Activated CD8-positive, alpha-beta memory T cell treated with anti-CD3 and anti-CD28 coated beads, Interleukin-2, amount 10 ng/mL, durations not matched to agents 7 days and 5 days (primary cell): ENCODE measurements around the gene KIAA0825. TPM values are rescaled to one million over a fixed set of nuclear protein-coding genes. Genes with fewer than 3 reads are reported as not detected.
"Not testable (repeated sequence)": the region's sequence is repeated elsewhere in the genome, so short reads cannot be mapped to it uniquely, and the experiment has no call there.

ENCODE experiments used
- ATAC-seq: fragments of 150-1000 bp; cut with Tn5 transposase; one replicate; pipeline ENCODE4 v1.10.0; 2021; ENCODE audit warnings: moderate library complexity
- CTCF ChIA-PET: fragments of 350-600 bp; sonication (Branson Sonifier 250); formaldehyde crosslinking; loops from one replicate; lab custom pipeline; 2021; ENCODE audit warnings: antibody characterized with exemption; lab: Charles Lee
- DNase-seq: peaks from one replicate; pipeline ENCODE4 v3.0.0-alpha.2; 2020
- H3K27ac Mint-ChIP-seq: one replicate; pipeline ENCODE4 v1.8.0; 2021; ENCODE audit warnings: mild to moderate bottlenecking, mixed read lengths
- H3K27me3 Mint-ChIP-seq: one replicate; pipeline ENCODE4 v1.8.0; 2021; ENCODE audit warnings: mixed read lengths
- H3K36me3 Mint-ChIP-seq: one replicate; pipeline ENCODE4 v1.8.0; 2021; ENCODE audit warnings: mild to moderate bottlenecking, mixed read lengths
- H3K4me1 Mint-ChIP-seq: one replicate; pipeline ENCODE4 v1.8.0; 2021; ENCODE audit warnings: mixed read lengths
- H3K4me3 Mint-ChIP-seq: one replicate; pipeline ENCODE4 v1.8.0; 2021; ENCODE audit warnings: mild to moderate bottlenecking, moderate library complexity, mixed read lengths
- H3K9me3 Mint-ChIP-seq: one replicate; pipeline ENCODE4 v1.8.0; 2022; ENCODE audit warnings: low read depth, mixed read lengths
- total RNA-seq, 2 experiments: library from RNA; stranded (reverse); gene quantifications; one replicate each; pipeline ENCODE4 v1.2.3, GENCODE V29; 2021

Gene KIAA0825
- total RNA-seq, 2 experiments from 2014 or later, result 2.7 to 3.3 TPM

DNA sequence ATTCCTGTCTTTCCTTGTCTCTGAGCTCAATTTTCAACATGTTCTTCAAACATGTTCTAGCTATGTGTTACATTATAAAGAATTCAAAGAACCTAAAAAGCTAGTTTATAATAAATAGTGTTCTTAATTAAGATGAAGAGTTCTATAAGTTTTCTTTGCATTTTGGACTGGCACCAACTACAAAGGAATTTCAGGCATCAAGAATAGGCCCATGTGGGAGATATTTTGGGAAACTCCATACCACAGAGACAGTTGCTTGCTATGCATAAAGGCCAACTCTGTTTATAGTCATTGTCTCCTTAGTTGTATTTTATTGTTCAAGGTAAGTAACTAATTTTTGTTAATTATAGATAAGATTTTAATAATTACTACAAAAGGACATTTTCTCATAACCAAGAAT lies 4.6 kb upstream of the KIAA0825 start:
- Mint-ChIP-seq H3K4me1 (peaks cover 41% of the 10 kb centered on the region), H3K27me3 (no peaks in the 10 kb centered on the region), H3K9me3 (no peaks in the 10 kb centered on the region), H3K4me3 (no peak overlapping the region), H3K36me3 (peaks cover 8% of the 10 kb centered on the region), H3K27ac (no peak overlapping the region)
- ATAC-seq (no peak), DNase-seq (no peak)
- CTCF ChIA-PET, result interaction anchor here (0.5 to 1.6 kb wide), 3 partner anchors 11 to 98 kb away, joined by 3 to 4 read pairs (median 3); no protein-coding TSS in a partner anchor

DNA sequence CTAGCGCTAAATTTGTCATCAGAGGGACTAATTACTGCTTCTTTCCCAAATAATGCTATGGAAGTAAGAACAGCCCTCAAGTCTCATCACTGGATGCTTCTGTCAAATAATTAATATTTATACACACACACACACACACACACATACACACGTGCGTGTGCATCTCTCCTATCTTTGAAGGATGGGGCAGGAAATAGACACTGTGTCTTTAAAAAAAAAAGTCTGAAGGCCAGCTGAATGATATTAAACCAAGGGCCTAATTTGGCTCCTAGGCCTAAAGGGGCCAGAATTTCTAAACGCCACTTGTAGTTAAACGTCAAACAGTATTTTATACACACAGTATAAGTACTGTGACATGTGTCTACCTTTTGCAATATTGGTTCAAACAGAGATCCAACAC lies 3.4 kb upstream of the KIAA0825 start:
- peaks cover 50% of the 10 kb centered on the region for H3K4me1 Mint-ChIP-seq
- no peaks in the 10 kb centered on the region for H3K9me3 Mint-ChIP-seq
- CTCF ChIA-PET, result no interaction called here
- H3K27me3 Mint-ChIP-seq, result no peaks in the 10 kb centered on the region
- DNase-seq (no peak), ATAC-seq (no peak)
- peak overlapping the region; percentile 13 for H3K27ac Mint-ChIP-seq
- H3K36me3 Mint-ChIP-seq, result peaks cover 8% of the 10 kb centered on the region
- H3K4me3 Mint-ChIP-seq, result peak overlapping the region; percentile 34

DNA sequence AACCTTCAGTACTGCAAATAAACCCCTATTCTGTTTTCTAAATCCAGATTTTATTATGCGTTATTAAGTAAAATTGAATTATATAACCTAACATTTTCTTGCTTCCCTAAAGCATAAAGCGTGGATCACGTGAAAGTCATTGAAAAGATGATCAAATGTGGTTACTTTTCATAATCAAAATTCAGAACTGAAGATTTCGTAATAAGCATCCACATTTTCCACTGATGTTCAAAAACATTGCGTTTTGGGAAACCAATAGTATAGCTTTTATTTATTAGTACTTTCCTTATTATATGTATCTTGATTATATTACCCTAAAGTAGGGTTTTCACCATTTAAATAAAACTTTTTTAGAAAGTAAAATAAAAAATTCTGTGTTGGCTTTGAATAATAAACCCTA lies 1.9 kb upstream of the KIAA0825 start:
- Mint-ChIP-seq H3K27ac (no peak overlapping the region), H3K4me1 (peaks cover 54% of the 10 kb centered on the region)
- ATAC-seq, result no peak

DNA sequence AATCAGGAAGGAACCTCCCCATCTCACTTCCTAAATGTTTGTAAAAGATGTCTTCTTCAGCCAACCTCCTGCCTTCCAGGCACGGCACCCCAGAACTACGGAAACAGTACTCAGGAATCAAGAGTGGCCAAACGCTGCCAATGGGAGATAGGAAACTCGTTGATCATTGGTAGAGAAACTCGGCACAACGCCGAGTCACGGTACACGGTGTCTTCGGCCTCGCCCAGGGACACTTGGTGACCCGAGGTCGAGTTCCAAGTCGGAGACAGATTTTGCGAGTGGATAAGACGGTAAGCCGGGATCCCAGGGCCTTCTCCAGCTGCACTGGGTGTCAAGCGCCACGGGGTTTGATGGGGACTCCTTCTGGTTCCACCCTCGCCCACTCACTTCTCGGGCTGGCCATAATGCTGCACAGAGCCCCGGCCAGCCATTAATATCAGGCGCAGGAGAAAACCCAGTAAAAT lies 343 bp downstream of the KIAA0825 start:
- ATAC-seq (peak; percentile 52), DNase-seq (peak; percentile 61)
- no peaks in the 10 kb centered on the region for H3K9me3 Mint-ChIP-seq
- H3K4me1 Mint-ChIP-seq, result peaks cover 54% of the 10 kb centered on the region
- H3K4me3 Mint-ChIP-seq, result peak overlapping the region; percentile 88
- H3K36me3 Mint-ChIP-seq, result peaks cover 6% of the 10 kb centered on the region
- CTCF ChIA-PET, result interaction anchor here (1.5 to 2.0 kb wide), 3 partner anchors 12 to 93 kb away, joined by 3 to 8 read pairs (median 6); no protein-coding TSS in a partner anchor
- H3K27me3 Mint-ChIP-seq, result no peaks in the 10 kb centered on the region
- H3K27ac Mint-ChIP-seq, result peak overlapping the region; percentile 92

More for the DNA sequence above, 1.9 kb upstream of the KIAA0825 start:
- Mint-ChIP-seq H3K27me3 (no peaks in the 10 kb centered on the region), H3K4me3 (peak overlapping the region; percentile 88), H3K9me3 (no peaks in the 10 kb centered on the region), H3K36me3 (peaks cover 6% of the 10 kb centered on the region)
- CTCF ChIA-PET, result no interaction called here
- DNase-seq, result no peak

DNA sequence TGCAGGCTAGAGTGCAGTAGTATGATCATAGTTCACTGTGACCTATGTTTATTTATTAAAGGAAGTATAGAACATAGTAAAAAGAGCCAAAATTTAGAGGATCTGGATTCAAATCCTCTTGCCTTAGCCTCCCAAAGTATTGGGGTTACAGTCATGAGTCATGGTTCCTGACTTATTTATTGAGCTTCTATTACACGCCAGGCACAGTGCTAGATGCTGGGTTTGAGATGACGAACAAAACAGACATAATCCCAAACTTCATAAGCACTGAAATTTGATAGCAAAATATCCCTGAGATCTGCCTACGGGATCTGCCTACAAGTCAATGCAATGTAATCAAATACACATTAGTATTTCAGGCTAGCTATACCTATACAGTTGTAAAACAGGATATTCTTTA lies 2.5 kb downstream of the KIAA0825 start:
- ATAC-seq (no peak), DNase-seq (no peak)
- Mint-ChIP-seq H3K36me3 (peaks cover 3% of the 10 kb centered on the region), H3K4me3 (no peak overlapping the region), H3K4me1 (peaks cover 46% of the 10 kb centered on the region), H3K27ac (no peak overlapping the region), H3K9me3 (no peaks in the 10 kb centered on the region), H3K27me3 (no peaks in the 10 kb centered on the region)
- CTCF ChIA-PET, result interaction anchor here (1.0 to 1.2 kb wide), 2 partner anchors 41 to 91 kb away, joined by 3 to 6 read pairs; no protein-coding TSS in a partner anchor

DNA sequence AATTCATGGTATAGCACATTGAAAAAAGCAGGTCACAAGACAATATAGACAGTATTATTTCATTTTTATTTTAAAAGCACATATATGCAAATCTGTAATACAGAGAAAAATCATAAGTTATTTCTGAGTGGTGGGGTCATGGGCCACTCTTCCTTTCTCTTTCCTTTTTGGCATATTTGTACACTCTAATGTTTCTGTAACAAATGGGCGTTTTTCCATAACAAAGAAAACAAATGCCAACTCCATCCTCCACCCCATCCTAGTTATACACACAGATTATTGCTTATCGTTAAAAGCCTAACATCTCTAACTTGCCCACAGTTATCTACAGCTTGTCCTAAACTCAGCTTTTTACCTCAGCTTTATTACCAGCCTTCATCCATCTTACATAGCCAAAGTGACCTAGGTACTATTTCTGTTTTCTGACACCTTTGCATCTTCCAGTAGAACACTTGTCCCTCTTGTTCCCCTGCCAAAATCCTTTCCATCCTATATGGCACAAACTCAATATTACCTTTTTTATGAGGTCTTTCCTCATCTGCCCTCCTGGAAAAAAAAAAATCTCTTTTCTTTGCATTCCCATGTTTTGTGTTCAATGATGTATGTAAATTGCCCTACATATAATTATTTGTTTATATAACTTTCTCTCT lies 4.1 kb downstream of the KIAA0825 start:
- H3K36me3 Mint-ChIP-seq, result peaks cover 7% of the 10 kb centered on the region
- no peak overlapping the region for H3K27ac Mint-ChIP-seq
- DNase-seq (no peak), ATAC-seq (no peak)
- no peak overlapping the region for H3K4me3 Mint-ChIP-seq
- CTCF ChIA-PET, result interaction anchor here (0.7 kb wide), 1 partner anchor 124 kb away, joined by 3 read pairs; no protein-coding TSS in a partner anchor
- no peaks in the 10 kb centered on the region for H3K27me3 Mint-ChIP-seq
- H3K9me3 Mint-ChIP-seq, result no peaks in the 10 kb centered on the region
- peaks cover 42% of the 10 kb centered on the region for H3K4me1 Mint-ChIP-seq

DNA sequence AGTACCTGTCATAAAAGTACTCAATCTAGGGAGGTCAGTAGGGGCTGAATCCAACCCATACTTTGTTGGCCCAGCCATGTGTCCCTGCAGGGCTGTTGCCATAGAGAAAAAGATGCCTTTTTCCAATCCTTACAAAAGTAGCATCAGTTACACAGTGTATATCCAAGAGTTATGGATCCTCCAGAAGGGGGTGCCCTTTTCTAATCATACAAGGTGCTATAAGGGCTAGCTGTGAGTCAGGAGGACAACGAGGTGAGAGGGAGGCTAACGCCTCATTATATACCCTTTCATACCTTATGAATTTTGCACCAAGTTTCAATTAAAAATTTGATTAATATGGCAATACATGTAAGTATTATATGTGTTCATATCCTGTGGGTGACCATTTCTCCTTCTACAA lies 4.8 kb downstream of the KIAA0825 start:
- ATAC-seq, result no peak
- no peaks in the 10 kb centered on the region for H3K27me3 Mint-ChIP-seq
- CTCF ChIA-PET, result no interaction called here

DNA sequence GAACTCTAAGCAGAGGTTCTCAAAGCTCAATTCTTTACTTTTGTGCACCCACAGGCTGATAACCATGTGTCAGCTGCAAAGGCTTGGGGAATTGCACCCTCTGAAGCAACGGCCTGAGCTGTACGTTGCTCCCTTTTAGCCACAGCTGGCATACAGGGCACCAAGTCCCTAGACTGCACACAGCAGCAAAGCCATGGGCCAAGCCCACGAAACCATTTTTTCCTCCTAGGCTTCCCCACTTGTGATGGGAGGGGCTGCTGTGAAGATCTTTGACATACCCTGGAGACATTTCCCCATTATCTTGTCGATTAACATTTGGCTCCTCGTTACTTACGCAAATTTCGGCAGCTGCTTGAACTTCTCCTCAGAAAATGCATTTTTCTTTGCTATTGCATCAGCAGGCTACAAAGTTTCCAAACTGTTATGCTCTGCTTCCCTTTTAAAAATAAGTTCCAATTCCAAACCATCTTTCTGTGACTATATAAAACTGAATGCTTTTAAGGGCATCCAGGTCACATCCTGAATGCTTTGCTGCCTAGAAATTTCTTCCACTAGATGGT lies 23.0 kb downstream of the KIAA0825 start:
- DNase-seq, result no peak
- Mint-ChIP-seq H3K9me3 (no peaks in the 10 kb centered on the region), H3K4me1 (no peaks in the 10 kb centered on the region), H3K27me3 (no peaks in the 10 kb centered on the region), H3K4me3 (no peak overlapping the region), H3K36me3 (peaks cover 17% of the 10 kb centered on the region), H3K27ac (no peak overlapping the region)
- no peak for ATAC-seq
- CTCF ChIA-PET, result no interaction called here

More for the DNA sequence above, 4.8 kb downstream of the KIAA0825 start:
- Mint-ChIP-seq H3K9me3 (no peaks in the 10 kb centered on the region), H3K36me3 (peaks cover 7% of the 10 kb centered on the region), H3K4me3 (no peak overlapping the region), H3K27ac (no peak overlapping the region), H3K4me1 (peaks cover 41% of the 10 kb centered on the region)
- DNase-seq, result no peak

DNA sequence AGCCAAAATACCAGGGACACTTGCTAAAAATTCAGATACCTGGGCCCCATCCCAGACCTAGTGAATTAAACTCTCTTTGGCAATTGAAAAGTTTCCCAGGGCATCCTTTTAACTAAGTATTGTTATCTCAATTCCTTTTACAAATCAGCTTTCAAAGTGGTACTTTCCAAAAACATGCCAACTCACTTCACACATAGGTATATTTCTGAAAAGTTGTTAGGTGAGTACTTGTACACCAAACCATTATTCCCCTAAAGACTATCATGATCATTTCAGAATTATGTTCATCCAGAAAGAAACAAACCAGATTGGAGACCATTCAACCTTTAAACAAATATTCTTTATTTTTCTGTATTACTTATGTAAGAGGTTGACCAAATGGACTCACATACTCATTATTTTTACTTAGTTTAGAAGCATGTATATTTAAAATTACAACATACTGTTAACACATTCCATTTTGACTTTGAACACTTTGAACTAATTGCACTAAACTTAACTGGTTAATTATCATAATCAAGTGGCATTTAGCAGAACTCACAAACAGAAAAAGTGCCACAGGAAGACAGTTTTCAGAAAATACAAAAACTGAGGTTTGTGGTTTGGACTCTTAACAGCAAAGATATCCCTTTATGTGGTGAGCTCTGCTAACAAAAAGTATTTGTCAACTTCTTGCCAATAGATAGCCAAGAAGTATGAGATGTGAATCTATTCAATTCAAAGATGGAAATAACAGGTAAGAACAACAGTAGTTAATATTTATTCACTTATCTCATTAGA lies 40.7 kb downstream of the KIAA0825 start:
- Mint-ChIP-seq H3K4me1 (peaks cover 65% of the 10 kb centered on the region), H3K27me3 (no peaks in the 10 kb centered on the region), H3K36me3 (peaks cover 35% of the 10 kb centered on the region), H3K4me3 (peak overlapping the region; percentile 51), H3K27ac (peak overlapping the region; percentile 88), H3K9me3 (peaks cover 3% of the 10 kb centered on the region)
- CTCF ChIA-PET, result interaction anchor here (0.7 kb wide), 1 partner anchor 53 kb away, joined by 3 read pairs; no protein-coding TSS in a partner anchor
- ATAC-seq, result peak; percentile 68
- no peak for DNase-seq

DNA sequence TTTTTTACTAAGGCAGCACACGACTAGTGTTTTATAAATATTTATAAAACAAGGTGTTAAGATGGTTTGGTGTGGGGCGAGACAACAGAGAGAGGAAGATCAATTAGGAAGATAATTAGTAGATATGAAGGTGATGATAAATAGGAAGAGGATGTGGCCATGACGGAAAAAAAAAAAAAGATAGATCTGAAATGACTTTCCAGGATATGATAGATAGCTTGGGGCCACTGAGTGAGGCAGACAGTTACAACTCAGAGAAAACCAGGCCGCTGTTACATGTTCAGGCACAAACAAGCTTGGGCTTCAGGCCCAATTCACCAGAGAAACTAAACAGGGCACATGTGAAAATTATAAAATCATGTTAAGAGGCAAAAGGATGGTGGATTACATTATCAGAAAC lies 43.2 kb downstream of the KIAA0825 start:
- H3K4me1 Mint-ChIP-seq, result peaks cover 57% of the 10 kb centered on the region
- H3K36me3 Mint-ChIP-seq, result peaks cover 24% of the 10 kb centered on the region
- H3K27ac Mint-ChIP-seq, result peak overlapping the region; percentile 97
- CTCF ChIA-PET, result interaction anchor here (0.7 to 2.5 kb wide), 3 partner anchors 13 to 50 kb away, joined by 3 to 7 read pairs (median 4); no protein-coding TSS in a partner anchor
- H3K9me3 Mint-ChIP-seq, result no peaks in the 10 kb centered on the region
- DNase-seq (peak; percentile 72), ATAC-seq (peak; percentile 84)
- H3K4me3 Mint-ChIP-seq, result peak overlapping the region; percentile 26
- no peaks in the 10 kb centered on the region for H3K27me3 Mint-ChIP-seq

DNA sequence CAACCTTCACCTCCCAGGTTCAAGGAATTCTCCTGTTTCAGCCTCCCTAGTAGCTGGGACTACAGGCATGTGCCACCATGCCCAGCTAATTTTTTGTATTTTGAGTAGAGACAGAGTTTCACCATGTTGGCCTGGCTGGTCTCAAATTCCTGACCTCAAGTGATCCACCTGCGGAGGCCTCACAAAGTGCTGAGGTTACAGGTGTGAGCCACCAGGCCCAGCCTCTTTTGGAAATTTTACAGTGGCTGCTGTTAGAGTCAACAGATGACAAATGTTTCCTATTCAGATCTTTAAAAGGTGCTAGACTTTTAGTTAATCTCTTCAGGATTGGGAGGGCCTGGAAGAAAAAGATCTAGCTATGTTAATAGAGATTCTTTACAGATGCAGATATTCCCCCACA lies 45.1 kb downstream of the KIAA0825 start:
- CTCF ChIA-PET, DNase-seq, ATAC-seq, H3K4me3 Mint-ChIP-seq, H3K27me3 Mint-ChIP-seq, H3K27ac Mint-ChIP-seq, H3K9me3 Mint-ChIP-seq: not testable (repeated sequence)
- Mint-ChIP-seq H3K36me3 (peaks cover 22% of the 10 kb centered on the region), H3K4me1 (peaks cover 42% of the 10 kb centered on the region)

DNA sequence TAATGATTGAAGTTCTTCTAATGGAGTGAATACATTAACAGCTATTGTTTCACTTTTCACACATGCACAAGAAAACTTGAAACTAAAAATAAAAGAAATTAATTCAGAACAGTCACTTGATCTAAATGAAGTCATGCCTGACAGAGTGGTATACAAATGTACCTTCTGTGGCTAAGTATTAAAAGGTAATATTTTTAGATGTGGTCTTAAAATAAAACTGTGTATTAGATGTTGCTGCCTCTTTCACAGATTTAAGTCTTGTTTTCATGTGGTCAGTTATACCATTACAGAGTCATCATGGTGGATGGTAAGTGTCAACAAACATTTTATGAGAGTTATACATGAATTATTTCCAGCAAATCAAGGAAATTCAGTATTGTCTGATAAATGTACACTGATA lies 47.0 kb downstream of the KIAA0825 start:
- Mint-ChIP-seq H3K27me3 (no peaks in the 10 kb centered on the region), H3K9me3 (no peaks in the 10 kb centered on the region), H3K4me3 (no peak overlapping the region), H3K4me1 (peaks cover 24% of the 10 kb centered on the region), H3K36me3 (peaks cover 22% of the 10 kb centered on the region), H3K27ac (no peak overlapping the region)
- DNase-seq (no peak), ATAC-seq (no peak)
- CTCF ChIA-PET, result no interaction called here

DNA sequence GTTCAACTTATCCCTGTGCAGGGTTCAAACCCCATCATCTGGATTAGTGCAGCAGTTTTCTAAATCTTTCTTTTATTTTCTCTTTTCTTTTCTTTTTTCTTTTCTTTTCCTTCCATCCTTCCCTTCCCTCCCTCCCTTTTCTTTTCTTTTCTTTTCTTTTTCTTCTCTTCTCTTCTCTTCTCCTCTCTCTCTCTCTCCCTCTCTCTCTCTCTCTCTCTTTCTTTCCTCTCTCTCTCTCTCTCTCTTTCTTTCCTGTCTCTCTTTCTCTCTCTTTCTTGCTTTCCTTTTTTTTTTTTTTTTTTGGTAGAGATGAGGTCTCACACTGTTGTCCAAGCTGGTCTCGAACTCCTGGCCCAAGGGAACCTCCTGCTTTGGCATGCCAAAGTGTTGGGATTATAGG lies 53.6 kb downstream of the KIAA0825 start:
- Mint-ChIP-seq H3K9me3 (peaks cover 4% of the 10 kb centered on the region), H3K27me3 (no peaks in the 10 kb centered on the region)
- CTCF ChIA-PET, result no interaction called here

More for the DNA sequence above, 53.6 kb downstream of the KIAA0825 start:
- no peak for DNase-seq
- Mint-ChIP-seq H3K36me3 (peaks cover 2% of the 10 kb centered on the region), H3K27ac (no peak overlapping the region), H3K4me1 (peaks cover 2% of the 10 kb centered on the region), H3K4me3 (no peak overlapping the region)
- no peak for ATAC-seq
